SK-N-SH treated with all-trans-retinoic acid at 6 μM for 48 hours (cell line): Measurements from ENCODE around the gene STPG3.

Experiments used
- ATAC-seq: fragments of 200-7000 bp; cut with Tn5 transposase; 3 replicates; pipeline ENCODE4 v1.9.1; 2020; ENCODE audit warnings: mild to moderate bottlenecking, moderate library complexity
- ARNTL ChIP-seq: fragments of 450-650 bp; formaldehyde crosslinking; IDR thresholded peaks from 2 replicates; pipeline ENCODE4 v1.5.0; 2020; ENCODE audit warnings: low read depth, mild to moderate bottlenecking, moderate library complexity, borderline replicate concordance
- BACH2 ChIP-seq: fragments of 250-450 bp; sonication (Bioruptor Pico); IDR thresholded peaks from 2 replicates; pipeline ENCODE4 v1.9.0; 2021; ENCODE audit warnings: mild to moderate bottlenecking, borderline replicate concordance
- CSDC2 ChIP-seq: fragments of 250-450 bp; sonication (Bioruptor Pico); IDR thresholded peaks from 2 replicates; pipeline ENCODE4 v1.5.0; 2020; ENCODE audit warnings: mild to moderate bottlenecking, moderate library complexity
- ESRRG ChIP-seq: fragments of 250-450 bp; sonication (Bioruptor Pico); IDR thresholded peaks from 2 replicates; pipeline ENCODE4 v1.6.1; 2021; ENCODE audit warnings: mild to moderate bottlenecking
- GLIS3 ChIP-seq: fragments of 250-450 bp; sonication (Bioruptor Pico); IDR thresholded peaks from 2 replicates; pipeline ENCODE4 v1.5.0; 2020; ENCODE audit warnings: mild to moderate bottlenecking, moderate library complexity
- ISL1 ChIP-seq: fragments of 250-450 bp; sonication (Bioruptor Pico); IDR thresholded peaks from 2 replicates; pipeline ENCODE4 v2.1.2; 2022; ENCODE audit warnings: mild to moderate bottlenecking, moderate library complexity
- OSR1 ChIP-seq: fragments of 250-450 bp; sonication (Bioruptor Pico); IDR thresholded peaks from 2 replicates; pipeline ENCODE4 v1.8.0; 2022; ENCODE audit warnings: moderate library complexity, mild to moderate bottlenecking, inconsistent platforms
- RARB ChIP-seq: fragments of 250-450 bp; sonication (Bioruptor Pico); IDR thresholded peaks from 2 replicates; pipeline ENCODE4 v1.8.0; 2021; ENCODE audit warnings: mild to moderate bottlenecking, moderate library complexity
- SNAI2 ChIP-seq: fragments of 250-450 bp; sonication (Bioruptor Pico); IDR thresholded peaks from 2 replicates; pipeline ENCODE4 v1.5.0; 2020; ENCODE audit warnings: mild to moderate bottlenecking, moderate library complexity
- TCF4 ChIP-seq: fragments of 250-450 bp; sonication (Bioruptor Pico); IDR thresholded peaks from 2 replicates; pipeline ENCODE4 v1.8.0; 2021; ENCODE audit warnings: mild to moderate bottlenecking, moderate library complexity, borderline replicate concordance
- TOX ChIP-seq: fragments of 250-450 bp; sonication (Bioruptor Pico); IDR thresholded peaks from 2 replicates; pipeline ENCODE4 v1.8.0; 2021; ENCODE audit warnings: mild to moderate bottlenecking, moderate library complexity, borderline replicate concordance
- ZC3H10 ChIP-seq: fragments of 250-450 bp; sonication (Bioruptor Pico); IDR thresholded peaks from 2 replicates; pipeline ENCODE4 v1.5.1; 2021; ENCODE audit warnings: mild to moderate bottlenecking, moderate library complexity
- ZFP3 ChIP-seq: fragments of 250-450 bp; sonication (Bioruptor Pico); IDR thresholded peaks from 2 replicates; pipeline ENCODE4 v1.5.0; 2020; ENCODE audit warnings: mild to moderate bottlenecking, moderate library complexity
- ZNF565 ChIP-seq: fragments of 450-650 bp; formaldehyde crosslinking; conservative IDR thresholded peaks from 2 replicates; pipeline ENCODE4 v1.5.0; 2020; ENCODE audit warnings: low read depth, mild to moderate bottlenecking, moderate library complexity
- ZNF8 ChIP-seq: fragments of 450-650 bp; formaldehyde crosslinking; IDR thresholded peaks from 2 replicates; pipeline ENCODE4 v1.5.0; 2020; ENCODE audit warnings: mild to moderate bottlenecking, moderate library complexity
- TF ChIP-seq, protein P1 (sequence below): fragments of 250-450 bp; sonication (Bioruptor Pico); IDR thresholded peaks from 2 replicates; pipeline ENCODE4 v1.8.0; 2021; ENCODE audit warnings: low read depth, mild to moderate bottlenecking, moderate library complexity, borderline replicate concordance
- TF ChIP-seq, protein P2 (sequence below): fragments of 250-450 bp; sonication (Bioruptor Pico); IDR thresholded peaks from 2 replicates; pipeline ENCODE4 v1.8.0; 2020; ENCODE audit warnings: mild to moderate bottlenecking, moderate library complexity, borderline replicate concordance
- TF ChIP-seq, protein P3 (sequence below): fragments of 250-450 bp; sonication (Bioruptor Pico); IDR thresholded peaks from 2 replicates; pipeline ENCODE4 v1.5.1; 2020; ENCODE audit warnings: low read depth, mild to moderate bottlenecking, moderate library complexity
- TF ChIP-seq, protein P4 (sequence below): fragments of 250-450 bp; sonication (Bioruptor Pico); IDR thresholded peaks from 2 replicates; pipeline ENCODE4 v1.5.1; 2021; ENCODE audit warnings: mild to moderate bottlenecking, moderate library complexity
- TF ChIP-seq, protein P5 (sequence below): fragments of 250-450 bp; sonication (Bioruptor Pico); IDR thresholded peaks from 2 replicates; pipeline ENCODE4 v1.5.0; 2020; ENCODE audit warnings: mild to moderate bottlenecking, moderate library complexity

STPG3 gene

DNA sequence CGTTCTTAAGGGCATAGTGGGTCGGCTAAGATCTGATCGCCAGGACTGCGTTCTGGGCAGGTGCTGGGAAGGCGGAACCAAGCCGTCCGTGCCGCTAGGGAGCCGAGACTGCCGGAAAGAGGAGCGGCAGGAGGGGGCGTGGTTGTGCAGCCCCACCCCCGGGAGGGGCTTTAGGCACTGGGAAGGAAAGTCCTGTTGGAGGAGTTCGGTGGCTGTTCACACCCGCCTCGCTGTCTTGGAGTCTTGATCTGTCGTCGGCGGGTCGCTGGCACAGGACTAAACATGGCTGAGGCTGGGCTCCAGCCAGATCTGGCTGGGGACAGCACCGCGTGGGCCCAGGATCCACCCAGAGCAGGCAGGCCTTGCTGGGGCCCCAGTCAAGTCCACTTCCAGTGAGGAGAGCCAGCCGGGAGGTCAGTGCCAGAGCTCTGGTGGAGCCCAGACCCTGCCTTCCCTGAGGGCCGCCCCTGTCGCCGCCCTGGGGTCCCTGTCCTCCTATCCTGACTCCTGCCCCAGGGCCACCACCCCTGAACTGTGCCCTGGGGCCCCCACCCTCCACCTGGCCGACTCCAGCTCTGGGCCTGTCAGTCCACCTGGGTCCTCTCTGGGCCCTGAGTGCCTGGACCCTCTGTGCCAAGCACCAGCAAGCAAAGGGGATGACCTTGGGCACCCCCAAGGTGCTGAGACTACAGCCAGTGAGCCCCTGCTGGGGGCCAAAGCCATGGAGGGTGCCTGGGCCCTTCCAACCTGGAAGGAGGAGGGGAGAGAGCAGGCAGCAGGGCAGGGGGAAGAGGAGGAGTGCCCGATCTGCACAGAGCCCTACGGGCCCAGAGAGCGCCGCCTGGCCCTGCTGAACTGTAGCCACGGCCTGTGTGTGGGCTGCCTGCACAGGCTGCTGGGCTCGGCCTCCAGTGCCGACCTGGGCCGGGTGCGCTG, 33.5 kb upstream of the STPG3 start (continued):
- no peak for TF ChIP-seq RARB
- TF ChIP-seq, all 23 proteins: peak for 0

DNA sequence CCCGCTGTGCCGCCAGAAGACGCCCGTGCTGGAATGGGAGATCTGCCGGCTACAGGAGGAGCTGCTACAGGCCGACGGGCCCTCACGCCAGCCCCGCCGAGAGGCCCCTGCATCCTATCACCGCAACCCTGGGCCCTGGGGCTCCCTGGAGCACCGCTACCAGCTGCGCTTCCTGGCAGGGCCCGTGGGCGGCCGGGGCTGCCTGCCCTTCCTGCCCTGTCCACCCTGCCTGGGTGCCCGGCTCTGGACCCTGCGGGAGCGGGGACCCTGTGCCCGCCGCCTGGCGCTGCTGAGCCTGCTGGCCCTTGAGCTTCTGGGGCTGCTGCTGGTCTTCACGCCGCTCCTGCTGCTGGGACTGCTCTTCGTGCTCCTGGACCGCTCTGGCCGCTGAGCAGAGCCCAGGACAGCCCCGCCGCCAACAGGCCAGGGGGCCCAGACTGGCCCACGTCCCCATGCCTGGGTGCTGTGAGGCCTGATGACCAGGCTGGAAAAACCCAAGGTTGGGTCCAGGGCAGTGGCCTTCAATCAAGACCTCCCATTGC, 32.8 kb upstream of the STPG3 start:
- TF ChIP-seq GLIS3 (CRISPR knock-in tag) (no peak), ARNTL (CRISPR knock-in tag) (no peak), CSDC2 (CRISPR knock-in tag) (no peak), ISL1 (CRISPR knock-in tag) (no peak)
- TF ChIP-seq, protein P1, sequence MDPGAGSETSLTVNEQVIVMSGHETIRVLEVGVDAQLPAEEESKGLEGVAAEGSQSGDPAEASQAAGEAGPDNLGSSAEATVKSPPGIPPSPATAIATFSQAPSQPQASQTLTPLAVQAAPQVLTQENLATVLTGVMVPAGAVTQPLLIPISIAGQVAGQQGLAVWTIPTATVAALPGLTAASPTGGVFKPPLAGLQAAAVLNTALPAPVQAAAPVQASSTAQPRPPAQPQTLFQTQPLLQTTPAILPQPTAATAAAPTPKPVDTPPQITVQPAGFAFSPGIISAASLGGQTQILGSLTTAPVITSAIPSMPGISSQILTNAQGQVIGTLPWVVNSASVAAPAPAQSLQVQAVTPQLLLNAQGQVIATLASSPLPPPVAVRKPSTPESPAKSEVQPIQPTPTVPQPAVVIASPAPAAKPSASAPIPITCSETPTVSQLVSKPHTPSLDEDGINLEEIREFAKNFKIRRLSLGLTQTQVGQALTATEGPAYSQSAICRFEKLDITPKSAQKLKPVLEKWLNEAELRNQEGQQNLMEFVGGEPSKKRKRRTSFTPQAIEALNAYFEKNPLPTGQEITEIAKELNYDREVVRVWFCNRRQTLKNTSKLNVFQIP (CRISPR knock-in tag), result no peak
- no peak for ATAC-seq

DNA sequence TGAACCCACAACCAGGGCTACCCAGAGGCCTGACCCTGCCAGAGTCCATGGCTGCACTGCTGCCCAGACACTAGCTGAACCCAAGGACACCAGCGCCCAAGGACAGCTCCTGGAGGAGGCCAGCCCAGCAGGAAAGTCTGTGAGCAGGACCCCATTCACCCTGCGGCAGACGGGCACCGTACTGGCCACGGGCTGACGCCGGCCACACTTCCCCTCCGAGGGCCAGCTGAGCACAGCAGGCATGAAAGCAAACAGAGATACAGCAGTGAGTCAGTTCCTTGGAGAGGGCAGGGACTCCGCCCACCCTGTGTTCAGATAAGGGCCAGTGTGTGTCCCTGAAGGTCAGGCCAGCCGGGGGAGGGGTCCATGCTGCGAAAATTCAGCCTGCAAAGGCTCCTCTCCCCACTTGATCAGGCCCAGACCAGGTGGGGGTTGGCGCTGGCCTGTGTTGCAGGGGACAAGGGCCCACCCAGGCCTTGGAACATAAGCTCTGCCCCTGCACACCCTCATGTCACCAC, 32.3 kb upstream of the STPG3 start:
- TF ChIP-seq OSR1 (CRISPR knock-in tag) (no peak), SNAI2 (no peak), BACH2 (CRISPR knock-in tag) (no peak), ZC3H10 (CRISPR knock-in tag) (no peak), ZNF565 (CRISPR knock-in tag) (no peak), ZFP3 (CRISPR knock-in tag) (no peak), RARB (no peak), ARNTL (CRISPR knock-in tag) (no peak), ESRRG (CRISPR knock-in tag) (no peak), TCF4 (CRISPR knock-in tag) (no peak), CSDC2 (CRISPR knock-in tag) (no peak), ZNF8 (CRISPR knock-in tag) (no peak), ISL1 (CRISPR knock-in tag) (no peak), GLIS3 (CRISPR knock-in tag) (no peak), TOX (CRISPR knock-in tag) (no peak)
- TF ChIP-seq, protein P2, sequence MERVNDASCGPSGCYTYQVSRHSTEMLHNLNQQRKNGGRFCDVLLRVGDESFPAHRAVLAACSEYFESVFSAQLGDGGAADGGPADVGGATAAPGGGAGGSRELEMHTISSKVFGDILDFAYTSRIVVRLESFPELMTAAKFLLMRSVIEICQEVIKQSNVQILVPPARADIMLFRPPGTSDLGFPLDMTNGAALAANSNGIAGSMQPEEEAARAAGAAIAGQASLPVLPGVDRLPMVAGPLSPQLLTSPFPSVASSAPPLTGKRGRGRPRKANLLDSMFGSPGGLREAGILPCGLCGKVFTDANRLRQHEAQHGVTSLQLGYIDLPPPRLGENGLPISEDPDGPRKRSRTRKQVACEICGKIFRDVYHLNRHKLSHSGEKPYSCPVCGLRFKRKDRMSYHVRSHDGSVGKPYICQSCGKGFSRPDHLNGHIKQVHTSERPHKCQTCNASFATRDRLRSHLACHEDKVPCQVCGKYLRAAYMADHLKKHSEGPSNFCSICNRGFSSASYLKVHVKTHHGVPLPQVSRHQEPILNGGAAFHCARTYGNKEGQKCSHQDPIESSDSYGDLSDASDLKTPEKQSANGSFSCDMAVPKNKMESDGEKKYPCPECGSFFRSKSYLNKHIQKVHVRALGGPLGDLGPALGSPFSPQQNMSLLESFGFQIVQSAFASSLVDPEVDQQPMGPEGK, result no peak
- TF ChIP-seq, protein P3, sequence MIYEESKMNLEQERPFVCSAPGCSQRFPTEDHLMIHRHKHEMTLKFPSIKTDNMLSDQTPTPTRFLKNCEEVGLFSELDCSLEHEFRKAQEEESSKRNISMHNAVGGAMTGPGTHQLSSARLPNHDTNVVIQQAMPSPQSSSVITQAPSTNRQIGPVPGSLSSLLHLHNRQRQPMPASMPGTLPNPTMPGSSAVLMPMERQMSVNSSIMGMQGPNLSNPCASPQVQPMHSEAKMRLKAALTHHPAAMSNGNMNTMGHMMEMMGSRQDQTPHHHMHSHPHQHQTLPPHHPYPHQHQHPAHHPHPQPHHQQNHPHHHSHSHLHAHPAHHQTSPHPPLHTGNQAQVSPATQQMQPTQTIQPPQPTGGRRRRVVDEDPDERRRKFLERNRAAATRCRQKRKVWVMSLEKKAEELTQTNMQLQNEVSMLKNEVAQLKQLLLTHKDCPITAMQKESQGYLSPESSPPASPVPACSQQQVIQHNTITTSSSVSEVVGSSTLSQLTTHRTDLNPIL (CRISPR knock-in tag), result no peak
- TF ChIP-seq, protein P4, sequence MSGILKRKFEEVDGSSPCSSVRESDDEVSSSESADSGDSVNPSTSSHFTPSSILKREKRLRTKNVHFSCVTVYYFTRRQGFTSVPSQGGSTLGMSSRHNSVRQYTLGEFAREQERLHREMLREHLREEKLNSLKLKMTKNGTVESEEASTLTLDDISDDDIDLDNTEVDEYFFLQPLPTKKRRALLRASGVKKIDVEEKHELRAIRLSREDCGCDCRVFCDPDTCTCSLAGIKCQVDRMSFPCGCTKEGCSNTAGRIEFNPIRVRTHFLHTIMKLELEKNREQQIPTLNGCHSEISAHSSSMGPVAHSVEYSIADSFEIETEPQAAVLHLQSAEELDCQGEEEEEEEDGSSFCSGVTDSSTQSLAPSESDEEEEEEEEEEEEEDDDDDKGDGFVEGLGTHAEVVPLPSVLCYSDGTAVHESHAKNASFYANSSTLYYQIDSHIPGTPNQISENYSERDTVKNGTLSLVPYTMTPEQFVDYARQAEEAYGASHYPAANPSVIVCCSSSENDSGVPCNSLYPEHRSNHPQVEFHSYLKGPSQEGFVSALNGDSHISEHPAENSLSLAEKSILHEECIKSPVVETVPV, result no peak
- TF ChIP-seq, protein P1 (CRISPR knock-in tag), result no peak
- TF ChIP-seq, protein P5, sequence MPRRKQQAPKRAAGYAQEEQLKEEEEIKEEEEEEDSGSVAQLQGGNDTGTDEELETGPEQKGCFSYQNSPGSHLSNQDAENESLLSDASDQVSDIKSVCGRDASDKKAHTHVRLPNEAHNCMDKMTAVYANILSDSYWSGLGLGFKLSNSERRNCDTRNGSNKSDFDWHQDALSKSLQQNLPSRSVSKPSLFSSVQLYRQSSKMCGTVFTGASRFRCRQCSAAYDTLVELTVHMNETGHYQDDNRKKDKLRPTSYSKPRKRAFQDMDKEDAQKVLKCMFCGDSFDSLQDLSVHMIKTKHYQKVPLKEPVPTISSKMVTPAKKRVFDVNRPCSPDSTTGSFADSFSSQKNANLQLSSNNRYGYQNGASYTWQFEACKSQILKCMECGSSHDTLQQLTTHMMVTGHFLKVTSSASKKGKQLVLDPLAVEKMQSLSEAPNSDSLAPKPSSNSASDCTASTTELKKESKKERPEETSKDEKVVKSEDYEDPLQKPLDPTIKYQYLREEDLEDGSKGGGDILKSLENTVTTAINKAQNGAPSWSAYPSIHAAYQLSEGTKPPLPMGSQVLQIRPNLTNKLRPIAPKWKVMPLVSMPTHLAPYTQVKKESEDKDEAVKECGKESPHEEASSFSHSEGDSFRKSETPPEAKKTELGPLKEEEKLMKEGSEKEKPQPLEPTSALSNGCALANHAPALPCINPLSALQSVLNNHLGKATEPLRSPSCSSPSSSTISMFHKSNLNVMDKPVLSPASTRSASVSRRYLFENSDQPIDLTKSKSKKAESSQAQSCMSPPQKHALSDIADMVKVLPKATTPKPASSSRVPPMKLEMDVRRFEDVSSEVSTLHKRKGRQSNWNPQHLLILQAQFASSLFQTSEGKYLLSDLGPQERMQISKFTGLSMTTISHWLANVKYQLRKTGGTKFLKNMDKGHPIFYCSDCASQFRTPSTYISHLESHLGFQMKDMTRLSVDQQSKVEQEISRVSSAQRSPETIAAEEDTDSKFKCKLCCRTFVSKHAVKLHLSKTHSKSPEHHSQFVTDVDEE (CRISPR knock-in tag), result no peak
- no peak for ATAC-seq
